Activated CD4-positive, alpha-beta T cell treated with anti-CD3 and anti-CD28 coated beads, Interleukin-2, amount 50 U/mL, for 16 hours (primary cell): ENCODE data around the gene HOOK2.
A peak's percentile ranks its signal among the peaks of the same experiment; 100 is the strongest.

ENCODE experiments used
- DNase-seq: peaks from one replicate; pipeline ENCODE4 v3.0.0-alpha.2; 2020

Gene HOOK2

GRCh38 chr19:12793290-12794195 lies 18.2 kb upstream of the HOOK2 start:
- DNase-seq: peak; percentile 96

- DNase-seq: peak; percentile 14
Observed at GRCh38 chr19:12792853-12793289, 17.5 kb upstream of the HOOK2 start.

GRCh38 chr19:12792051-12792852 lies 16.9 kb upstream of the HOOK2 start:
- peak; percentile 82 for DNase-seq

GRCh38 chr19:12791345-12792050 lies 16.1 kb upstream of the HOOK2 start, which contains the start of gene JUNB:
Gene JUNB (plus strand): TSS chr19:12791486. CDS start chr19:12791772, 286 bp downstream.
- peak; percentile 98 for DNase-seq

GRCh38 chr19:12790628-12791344 lies 15.4 kb upstream of the HOOK2 start:
- DNase-seq: peak; percentile 21

DNA sequence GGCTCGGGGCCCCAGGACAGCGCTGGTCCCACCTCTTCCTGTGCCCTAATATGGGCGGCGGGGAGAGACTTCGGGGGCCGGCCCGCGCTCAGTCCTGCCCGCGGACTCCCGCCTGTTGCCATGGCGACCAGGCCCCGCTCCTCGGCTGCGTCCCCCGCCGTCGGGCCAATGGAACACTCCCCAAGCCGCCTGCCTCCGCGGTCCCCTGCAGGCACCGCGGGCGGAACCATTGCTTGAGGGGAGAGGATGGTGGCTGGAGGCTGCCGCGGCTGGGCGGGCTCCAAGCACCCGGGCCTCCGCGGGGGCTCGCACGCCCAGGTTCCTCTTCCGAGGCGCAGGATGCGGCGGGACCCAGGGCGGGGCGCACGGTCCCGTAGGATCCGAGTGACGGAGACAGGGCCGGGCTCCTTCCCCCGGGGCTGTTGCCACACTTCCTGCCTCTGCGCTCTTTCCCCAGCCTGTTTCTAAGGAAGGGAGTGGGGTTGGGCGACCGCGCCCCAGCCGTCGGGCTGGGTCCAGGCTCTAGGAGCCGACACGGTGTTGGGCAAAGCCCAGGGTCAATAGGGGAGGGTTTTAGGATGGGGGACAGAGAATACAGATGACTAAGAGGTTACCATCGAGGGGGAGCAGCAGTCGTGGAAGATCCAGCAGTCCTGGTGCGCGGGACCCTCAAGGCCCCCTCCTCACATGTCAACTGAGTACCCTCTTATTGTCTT lies 14.7 kb upstream of the HOOK2 start:
- DNase-seq: peak; percentile 98

GRCh38 chr19:12789098-12789903 lies 13.9 kb upstream of the HOOK2 start:
- DNase-seq: peak; percentile 39

GRCh38 chr19:12788682-12789097 lies 13.3 kb upstream of the HOOK2 start:
- peak; percentile 54 for DNase-seq

GRCh38 chr19:12788042-12788681 lies 12.8 kb upstream of the HOOK2 start:
- DNase-seq: no peak

GRCh38 chr19:12787458-12787857 lies 12.1 kb upstream of the HOOK2 start:
- DNase-seq: no peak

- DNase-seq: no peak
Observed at GRCh38 chr19:12786952-12787351, 11.6 kb upstream of the HOOK2 start.

GRCh38 chr19:12786141-12786870 lies 11.0 kb upstream of the HOOK2 start:
- DNase-seq: peak; percentile 19

GRCh38 chr19:12785431-12786031 lies 10.2 kb upstream of the HOOK2 start:
- no peak for DNase-seq

GRCh38 chr19:12784871-12785430 lies 9.6 kb upstream of the HOOK2 start:
- DNase-seq: peak; percentile 48

DNA sequence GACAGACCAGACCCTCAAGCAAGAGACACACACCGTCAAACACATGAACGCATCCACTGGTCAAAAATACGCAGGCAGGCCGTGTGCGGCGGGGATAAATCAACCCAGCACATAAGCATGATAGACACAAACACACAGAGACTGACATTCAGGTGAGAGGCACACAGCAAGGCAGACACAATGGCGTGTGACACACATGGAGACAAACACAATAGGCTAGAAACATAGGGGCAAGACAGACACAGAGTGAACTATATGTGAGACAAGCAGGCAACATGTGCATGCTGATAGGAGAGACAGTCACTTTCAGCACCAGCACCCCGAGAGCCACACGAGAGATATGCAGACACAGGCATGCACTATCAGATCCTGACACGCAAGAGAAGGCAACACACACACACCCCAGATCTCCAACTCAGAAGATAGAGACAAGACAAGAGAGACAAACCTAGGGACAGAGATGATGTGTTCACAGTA lies 9.1 kb upstream of the HOOK2 start:
- DNase-seq: peak; percentile 34

- peak; percentile 52 for DNase-seq
Observed at GRCh38 chr19:12783849-12784393, 8.6 kb upstream of the HOOK2 start.

DNA sequence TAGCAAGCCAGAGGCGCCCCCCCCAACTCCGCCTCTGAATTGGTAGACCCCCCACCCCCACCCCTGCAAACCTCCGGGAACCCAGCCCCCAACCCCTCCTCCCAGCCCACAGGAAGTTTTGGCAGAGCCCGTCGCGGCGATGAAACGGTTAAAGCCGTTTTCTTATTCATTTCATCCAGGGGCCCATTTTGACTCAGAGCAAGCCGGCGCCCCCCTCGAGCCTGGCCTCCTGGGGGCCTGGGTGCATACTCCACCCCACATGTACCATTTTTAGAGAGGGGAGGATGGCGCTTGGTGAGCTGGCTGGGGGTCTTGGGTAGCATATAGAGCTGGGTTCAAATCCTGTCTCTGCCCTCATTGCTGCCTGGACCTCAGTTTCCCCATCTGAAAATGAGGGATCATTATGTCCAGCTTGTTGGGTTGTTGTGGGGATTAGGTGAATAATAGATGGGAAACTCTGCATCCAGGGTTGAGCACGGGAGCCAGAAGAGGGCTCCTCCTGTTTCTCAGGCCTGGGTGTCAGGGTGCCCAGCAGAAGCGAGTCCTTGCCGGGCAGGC lies 8.0 kb upstream of the HOOK2 start:
- peak; percentile 93 for DNase-seq
